Limb (tissue), 2 donors: ENCODE results near the gene ADAT3.
"Not testable (repeated sequence)": the region's sequence is repeated elsewhere in the genome, so short reads cannot be mapped to it uniquely, and the experiment has no call there.

Experiments
- DNase-seq, 2 donors: peaks; one replicate each; pipeline ENCODE4 v3.0.0-alpha.2; 2016; ENCODE audit errors: extremely low spot score in 2 of 2

Gene ADAT3

DNA sequence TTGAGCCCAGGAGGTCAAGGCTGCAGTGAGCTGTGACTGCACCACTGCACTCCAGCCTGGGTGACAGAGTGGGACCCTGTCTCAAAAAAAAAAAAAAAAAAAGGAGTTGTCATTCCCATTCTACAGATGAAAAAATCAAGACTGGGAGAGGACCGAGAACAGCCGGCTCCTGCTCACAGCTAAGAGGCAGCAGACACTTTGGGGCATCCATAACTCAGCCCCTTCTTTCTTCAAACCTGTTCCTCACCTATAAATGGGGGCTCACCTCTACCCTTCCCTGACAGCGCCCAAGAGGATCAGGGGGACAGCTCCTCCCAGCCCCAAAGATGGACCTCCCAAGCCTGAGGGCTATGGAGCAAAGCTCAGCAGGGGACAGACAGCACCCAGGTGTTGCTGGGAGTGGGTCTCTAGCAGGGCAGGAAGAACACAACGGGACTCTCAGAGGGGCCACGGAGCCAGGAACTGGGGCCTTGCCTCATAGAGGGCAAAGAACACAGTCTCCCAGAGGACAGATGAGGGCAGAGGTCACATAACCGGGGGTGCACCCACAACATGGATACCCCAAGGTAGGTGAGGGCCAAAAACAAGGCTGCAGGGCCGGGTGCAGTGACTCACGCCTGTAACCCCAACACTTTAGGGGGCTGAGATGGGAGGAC, 38.4 kb upstream of the ADAT3 start:
- no peak for DNase-seq

DNA sequence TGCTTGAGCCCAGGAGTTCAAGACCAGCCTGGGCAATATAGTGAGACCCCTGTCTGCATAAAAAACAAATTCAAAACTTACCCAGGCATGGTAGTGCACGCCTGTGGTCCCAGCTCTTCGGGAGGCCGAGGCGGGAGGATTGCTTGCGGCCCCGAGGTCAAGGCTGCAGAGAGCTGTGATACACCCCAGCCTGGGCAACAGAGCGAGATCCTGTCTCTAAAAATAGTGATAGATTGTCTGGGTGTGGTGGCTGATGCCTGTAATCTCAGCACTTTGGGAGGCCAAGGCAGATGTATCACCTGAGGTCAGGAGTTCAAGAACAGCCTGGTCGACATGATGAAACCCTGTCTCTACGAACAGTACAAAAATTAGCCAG, 37.9 kb upstream of the ADAT3 start:
- no peak for DNase-seq

DNA sequence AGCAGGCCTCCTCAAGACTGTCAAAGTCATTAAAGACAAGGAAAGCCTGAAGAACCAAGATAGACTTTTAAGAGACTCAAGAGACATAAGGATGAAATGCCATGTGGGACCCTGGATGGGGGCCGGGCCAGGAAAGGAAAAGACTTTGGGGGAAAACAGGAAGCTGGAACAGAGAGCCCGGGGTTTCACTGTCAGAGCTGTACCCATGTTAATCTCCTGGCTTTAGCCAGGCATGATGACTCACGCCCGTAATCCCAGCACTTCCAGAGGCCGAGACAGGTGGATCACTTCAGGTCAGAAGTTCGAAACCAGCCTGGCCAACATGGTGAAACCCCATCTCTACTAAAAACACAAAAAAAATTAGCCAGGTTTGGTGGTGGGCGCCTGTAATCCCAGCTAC, 36.2 kb upstream of the ADAT3 start:
- no peak for DNase-seq

DNA sequence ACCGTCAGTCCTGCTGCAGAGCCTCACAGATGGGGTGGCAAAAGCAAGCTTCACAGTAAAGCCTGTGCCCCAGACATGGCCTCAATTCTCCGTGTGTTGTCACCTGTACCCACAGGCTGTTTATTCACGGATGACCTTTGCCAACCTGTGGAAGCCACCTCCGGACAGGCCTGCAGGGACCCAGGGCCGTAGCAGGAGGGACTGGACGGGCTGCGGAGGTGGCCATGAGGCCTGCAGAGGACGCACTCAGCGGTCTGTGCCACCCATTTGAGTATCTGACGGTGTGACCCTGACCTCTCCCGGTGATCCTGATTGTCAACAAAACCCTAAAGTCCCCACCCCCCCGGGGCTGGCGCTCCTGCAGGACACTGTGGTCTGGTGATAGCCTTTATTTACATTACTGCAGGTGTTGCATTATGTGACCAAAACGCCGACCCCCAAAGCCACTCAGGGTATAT, 34.0 kb upstream of the ADAT3 start:
- no peak for DNase-seq

DNA sequence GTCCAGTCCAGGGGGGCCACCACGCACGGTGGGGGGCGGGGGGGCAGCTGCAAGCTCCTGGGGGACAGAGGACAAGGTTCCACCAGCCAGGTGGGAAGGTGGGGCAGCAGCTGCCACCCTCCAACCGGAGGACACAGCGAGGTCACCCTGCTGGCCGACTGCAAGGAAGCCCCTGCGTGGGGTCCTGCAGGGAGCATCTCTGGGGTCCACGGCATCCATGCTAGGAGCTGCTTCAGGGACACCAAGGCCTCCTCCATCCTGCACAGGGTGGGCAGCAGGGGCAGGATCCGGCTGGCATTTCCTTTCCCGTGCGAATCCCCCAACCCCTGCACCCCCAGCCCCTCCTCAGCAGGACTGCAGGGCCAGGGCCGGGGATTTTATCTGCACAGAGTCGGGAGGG, 33.6 kb upstream of the ADAT3 start:
- DNase-seq = no peak

DNA sequence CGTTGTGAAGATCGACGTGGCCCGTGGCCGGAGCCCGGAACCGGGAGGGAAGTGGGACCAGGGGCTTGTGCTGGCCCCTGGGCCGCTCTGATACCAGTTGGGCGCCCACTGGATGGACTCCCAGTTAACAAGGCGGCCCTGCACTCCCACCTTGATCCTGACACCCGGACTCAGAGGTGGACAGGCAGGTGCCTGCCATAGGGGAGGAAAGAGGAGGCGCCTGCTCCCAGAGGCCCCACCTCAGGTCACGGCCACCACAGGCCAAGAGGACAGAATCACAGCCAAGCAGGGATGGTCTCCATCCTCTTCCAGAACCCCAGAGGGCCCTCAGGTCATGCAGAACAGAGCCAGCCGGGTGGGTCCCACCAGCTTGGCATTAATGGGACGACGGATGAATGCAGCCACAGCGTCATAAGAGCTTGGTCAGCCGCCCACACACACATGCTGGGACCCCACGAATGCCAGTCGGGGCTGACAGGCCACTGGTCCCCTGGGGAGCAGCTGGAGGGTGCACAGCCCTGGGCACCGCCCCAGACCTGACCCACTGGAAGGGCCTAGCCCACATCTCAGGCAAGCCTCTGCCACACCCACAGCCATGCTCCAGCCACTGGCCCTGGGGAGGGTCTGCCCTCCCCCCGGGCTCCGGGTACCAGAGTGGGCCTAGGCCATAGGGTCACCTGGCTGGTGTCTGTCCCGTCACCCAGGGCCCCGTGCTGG, 32.2 kb upstream of the ADAT3 start:
- no peak for DNase-seq

DNA sequence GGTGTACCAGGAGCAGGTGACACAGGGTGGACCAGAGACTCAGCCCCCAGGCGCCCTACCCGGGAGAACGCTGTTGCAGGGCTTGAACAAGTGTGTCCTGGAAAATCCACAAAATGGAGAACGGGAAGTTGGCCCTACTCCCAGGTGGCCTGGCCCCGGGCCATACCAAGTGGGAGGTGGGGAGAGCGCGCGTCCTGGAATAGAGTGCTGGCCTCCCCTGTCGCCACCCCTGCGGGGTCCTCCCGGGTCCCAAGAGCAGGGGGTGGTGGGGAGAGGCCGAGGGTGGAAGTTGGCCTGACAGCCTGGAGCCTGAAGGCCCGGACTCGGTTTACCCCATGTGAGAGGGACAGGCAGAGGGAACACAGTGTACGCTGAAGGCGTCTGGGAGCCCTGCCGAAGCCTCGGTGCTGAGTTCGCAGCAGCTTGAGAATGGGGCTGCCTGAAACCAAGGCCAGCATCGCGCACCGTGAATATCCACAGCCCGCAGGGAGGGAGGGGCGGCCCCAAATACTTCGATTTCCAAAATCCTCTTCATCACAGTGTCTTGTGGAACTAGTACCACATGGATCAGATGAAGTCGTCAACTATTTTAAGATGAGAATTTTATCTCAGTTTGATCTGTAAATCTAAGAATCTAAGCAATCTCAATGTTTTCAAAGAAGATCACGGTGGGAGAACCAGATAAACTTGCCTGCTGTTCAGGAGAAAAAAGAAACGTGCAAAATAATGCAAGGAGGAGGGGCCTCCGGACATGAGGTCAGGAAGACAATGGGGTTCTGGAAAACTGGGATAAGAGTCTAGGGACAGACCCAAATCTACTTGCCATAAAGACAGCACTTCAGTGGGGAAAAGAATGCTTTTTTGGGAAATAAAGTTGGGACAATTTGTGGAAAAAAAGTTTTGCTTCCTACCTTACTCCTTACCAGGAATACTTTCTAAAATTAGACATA, 31.4 kb upstream of the ADAT3 start:
- no peak for DNase-seq

DNA sequence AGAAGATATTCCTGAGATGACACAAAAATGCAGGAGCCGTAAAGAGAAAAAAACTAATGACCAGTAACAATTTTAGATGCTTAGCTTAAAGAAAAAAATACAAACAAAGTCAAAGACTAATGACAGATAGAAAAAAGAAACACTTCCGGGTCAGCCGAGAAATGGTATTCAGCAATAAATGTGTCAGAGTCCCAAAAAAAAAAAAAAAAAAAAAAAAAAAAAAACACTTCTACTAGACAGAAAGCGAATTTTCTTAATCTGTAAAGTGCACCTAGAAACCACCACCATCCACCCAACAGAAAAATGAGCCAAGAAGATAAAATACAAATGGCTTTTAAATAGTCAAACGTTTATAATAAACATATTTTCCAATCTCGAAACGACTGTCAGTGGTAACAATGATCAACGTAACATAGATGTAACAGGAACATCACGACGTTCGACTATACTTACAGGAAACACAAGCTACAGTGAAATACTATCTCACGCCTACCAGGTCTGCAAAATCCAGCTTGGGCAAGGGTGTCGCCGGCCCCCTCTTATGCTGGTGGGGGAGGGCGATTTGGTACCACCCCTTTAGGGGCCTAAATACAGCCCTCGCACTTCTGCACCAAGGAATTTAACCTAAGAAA, 30.5 kb upstream of the ADAT3 start:
- DNase-seq = no peak

DNA sequence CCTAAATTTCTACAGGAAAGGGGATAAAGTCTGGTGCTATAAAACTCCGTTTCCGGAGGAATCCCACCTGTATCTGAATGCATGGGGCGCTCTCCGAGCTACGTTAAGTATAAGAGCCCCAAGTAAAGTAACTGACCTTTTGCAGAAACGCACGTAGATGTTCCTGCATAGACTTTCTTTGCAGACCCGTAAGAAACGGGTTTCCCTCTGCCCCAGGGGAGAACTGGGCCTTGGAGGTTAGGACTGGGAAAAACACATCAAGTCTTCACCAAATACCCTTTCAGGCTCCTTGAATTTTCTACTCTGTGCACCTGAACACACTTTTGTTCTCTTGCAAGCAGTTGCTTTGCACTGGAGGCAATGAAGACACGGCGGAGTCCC, 29.9 kb upstream of the ADAT3 start:
- not testable (repeated sequence) for DNase-seq

DNA sequence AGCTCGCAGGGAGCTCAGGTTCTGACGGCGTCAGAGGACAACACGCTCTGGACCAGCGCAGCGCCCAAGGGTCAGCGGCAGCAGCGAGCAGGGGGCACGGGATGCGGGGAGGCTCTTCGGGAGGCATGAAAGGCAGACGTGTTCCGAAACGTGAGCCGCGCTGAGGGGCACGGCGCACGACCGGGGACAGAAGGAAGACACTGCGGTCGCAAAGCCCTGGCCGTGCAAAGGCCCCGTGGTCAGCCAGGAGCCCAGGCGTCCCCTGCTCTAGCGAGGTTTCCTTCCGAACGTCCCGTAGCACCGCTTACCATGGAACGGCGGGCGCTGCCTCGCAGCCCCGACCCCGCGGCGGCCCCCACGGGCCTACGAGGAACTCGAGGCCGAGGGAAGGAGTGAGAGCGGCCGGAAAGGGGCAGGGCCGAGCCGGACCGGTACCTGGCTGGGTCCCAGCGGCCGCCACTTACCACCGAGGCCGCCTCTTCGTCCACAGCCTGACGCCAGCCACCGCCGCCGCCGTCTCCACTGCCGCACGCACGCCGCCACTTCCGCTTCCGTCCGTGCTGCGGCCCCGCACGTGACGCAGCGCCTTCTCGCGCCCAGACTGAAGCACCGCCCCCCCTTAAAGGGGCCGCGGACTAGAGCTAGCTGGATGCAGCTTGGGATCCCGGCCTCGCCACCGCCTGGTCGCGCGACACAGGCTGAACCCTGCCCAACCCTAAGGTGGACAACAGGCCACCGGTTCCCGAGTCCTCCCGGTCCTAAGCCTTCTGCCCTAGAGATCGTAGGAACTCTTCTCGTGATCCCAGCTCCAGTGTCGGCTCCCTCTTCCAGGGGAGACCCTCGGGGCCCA, 29.3 kb upstream of the ADAT3 start:
- DNase-seq = peak; percentile 92 to 93

DNA sequence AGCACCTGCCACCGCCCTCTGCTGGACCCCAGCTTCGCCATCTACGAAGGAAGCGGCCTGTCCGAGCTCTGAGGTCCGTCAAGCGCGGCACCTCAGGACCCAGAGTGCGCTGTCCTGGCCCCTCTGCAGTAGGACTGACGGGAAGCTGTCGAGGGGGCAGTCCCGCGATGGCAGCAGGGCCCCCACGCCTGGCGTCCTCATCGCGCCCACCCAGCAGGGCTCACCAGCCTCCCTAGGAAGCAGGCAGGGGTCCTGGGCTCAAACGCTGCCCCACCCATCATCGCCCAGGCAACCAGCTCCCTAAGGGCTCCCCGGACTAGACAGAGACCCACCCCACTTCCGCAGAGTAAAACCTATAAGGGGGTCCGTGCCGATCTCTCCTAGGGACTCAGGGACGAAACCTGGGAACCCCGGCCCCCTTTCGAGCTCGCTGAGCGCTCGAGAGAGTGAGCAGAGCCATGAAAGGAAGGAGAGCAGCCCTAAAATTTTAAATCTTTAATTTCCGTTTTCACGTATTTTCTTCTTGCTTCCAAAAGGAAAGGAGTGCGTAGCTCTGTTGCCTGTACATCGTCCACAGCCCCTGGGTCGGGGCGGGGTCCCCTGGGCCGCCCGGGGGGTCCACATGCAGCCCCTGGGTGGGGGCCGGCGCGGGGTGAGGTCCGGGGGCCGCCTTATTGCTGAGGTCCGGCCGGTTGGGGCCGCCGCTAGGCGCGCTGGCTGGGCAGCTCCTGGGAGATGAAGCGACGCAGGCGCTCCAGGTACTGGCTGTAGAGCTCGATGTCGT, 28.5 kb upstream of the ADAT3 start:
- DNase-seq = not testable (repeated sequence)

DNA sequence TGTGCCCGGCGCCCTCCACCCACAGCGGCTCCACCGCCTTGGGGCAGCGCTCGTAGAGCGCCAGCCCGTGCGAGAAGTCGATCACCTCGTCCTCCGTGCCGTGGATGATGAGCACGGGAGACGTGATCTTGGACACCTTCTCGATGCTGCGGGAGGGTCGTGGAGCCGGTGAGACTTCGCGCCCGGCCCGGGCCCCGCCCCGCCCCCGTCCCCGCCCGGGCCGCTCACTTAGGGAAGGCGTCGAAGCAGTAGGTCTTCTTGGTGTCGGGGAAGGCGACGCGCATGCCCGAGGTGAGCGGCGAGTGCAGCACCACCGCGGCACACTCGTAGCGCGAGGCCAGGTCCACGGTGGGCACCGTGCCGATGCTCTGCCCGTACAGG, 27.9 kb upstream of the ADAT3 start:
- not testable (repeated sequence) for DNase-seq

DNA sequence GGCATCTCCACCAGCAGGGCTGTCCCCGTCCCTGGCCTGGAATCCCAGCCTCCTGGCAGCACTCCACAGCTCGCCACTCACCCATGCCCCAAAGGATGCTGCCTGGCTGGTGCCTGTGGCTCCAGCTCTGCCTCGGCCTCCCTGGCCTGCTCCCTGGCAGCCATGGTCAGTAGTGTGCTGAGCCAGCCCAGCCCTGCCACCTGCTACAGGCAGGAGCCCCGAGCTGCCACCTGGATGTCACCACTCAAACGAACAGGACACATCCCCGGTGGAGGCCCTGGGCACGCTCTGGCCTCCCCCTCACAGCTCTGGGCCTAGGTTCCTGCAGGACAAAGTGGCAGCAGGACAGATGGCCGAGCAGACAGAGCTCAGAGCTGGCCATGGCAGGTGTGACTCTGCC, 26.6 kb upstream of the ADAT3 start:
- not testable (repeated sequence) for DNase-seq

DNA sequence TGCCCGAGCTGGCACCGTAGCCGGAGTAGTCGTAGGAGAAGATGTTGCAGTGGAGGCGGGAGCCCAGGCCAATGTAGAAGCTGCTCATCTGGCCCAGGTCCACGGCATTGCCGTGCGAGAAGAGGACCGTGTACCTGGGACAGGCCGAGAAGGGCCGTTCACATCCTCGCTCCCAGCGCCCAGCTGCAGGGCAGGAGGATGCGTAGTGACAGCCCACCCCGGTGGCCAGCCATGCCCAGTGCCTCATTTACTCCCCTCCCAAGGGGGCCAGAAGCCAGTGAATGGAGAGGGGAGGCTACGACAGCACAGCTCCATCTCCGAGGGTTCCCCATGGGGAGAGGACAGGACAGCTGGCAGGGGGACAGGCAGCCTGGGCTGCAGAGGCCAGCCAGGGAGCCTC, 25.2 kb upstream of the ADAT3 start:
- not testable (repeated sequence) for DNase-seq

DNA sequence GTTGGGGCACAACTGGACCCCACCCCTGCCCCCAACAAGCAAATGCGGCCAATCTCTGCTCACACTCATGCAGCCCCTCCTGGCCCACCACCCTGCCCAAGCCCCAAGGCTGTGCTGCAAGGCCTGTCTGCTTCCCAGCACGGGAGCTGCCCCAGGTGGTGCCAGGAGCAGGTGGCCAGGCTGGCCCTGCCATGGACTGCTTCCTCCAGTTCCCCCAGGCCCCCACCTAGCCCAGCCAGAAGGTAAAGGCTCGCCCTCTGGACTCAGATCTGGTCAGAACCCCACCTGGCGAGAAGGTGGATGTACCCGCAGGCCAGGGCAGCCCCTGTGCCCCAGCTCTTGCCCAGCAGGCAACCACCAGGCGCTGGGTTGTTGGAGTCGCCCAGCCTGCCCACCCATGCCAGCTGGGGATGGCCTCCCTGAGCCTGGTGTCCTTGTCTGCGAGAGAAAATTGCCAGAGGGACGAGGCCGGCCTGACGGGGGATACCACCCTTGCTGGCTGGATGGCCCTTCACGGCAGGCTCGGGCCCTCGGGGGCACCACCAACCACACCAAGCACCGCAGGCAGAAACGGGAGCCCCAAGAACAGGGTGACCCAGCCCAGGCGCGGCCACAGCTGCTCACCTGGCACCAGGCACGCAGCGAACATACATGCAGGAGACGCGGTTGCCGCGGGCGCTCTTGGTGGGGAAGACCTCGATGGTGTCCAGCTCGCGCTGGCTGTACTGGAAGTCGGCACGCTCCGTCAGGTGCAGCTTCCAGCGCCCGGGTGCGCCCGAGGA, 24.4 kb upstream of the ADAT3 start:
- no peak for DNase-seq

DNA sequence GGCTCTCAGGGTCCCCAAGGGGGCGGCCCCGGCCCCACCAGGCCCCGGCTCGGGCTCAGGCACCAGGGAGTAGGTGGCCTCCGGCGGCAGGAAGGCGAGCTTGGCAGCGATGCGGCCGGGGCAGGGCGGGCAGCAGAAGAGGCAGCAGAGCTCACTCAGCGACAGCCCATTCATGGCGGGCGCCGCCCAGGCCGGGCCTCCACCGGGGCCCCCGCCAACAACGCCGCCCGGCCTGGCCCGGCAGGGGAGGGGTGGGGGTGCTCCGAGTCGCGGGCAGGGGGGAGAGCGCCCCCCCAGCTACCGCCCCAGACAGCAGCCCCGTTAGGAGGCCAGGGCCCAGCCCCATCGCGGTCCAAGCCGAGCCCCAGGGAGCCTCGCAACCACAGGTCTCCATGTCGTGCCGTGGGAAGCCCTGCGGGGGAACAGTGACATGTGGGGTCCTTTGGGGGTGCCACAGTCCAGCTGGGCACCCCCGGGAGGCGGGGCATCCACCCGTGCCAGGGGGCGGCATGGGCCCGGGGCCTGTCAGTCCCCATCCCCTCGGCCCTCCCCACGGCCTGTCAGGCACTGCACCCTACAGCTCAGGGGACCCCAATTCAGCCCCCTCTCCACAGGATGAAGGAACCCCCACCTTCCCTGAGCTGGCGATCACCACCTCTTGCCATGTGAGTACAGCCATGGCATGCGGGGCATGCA, 23.7 kb upstream of the ADAT3 start:
- not testable (repeated sequence) for DNase-seq

DNA sequence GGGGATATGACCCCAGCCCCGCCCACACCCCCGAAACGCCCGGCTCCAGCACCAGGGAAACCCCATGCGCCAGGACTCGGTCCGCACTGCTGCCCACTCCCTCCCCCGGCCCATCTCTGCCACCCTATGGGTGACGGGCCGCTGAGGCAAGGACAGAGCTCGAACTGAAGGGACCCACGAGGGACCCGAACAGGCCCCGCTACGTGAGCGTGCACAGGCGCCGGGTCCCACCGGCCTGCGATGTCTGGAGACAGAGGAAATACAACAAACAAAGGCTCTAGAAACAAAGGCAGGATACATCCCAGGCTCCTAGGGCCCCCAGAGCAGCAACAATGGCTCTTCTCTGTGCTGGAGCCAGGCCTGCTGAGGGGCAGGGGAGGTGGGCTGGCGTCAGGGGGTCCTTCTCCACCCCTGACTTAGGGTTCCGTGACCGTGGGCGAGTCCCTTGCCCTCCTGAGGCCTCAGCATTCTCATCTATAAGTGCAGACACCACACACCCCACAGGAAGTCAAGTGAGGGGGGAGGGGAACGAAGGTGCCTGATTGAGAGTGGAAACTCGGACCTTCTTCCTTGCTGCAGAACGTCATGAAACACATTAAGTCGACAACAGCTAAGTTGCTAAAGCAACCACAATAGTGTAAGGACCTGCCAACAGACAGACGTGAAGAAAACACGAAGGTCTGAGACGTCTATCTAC, 23.0 kb upstream of the ADAT3 start:
- DNase-seq = no peak
